BLaER1 treated with 17β-estradiol and CSF1 and Interleukin-3, amounts not matched to agents 10 nM and 100 nM (cell line): ENCODE measurements around the gene GATA2.

Source experiments
- H3K27ac ChIP-seq, 11 experiments: shearing (Covaris generic); formaldehyde crosslinking; 2 replicates each; pipeline ENCODE4 v1.8.1; 2022
- H3K27me3 ChIP-seq, 11 experiments: shearing (Covaris generic); formaldehyde crosslinking; 2 replicates each; pipeline ENCODE4 v1.8.1; 2022
- H3K36me3 ChIP-seq, 11 experiments: shearing (Covaris generic); formaldehyde crosslinking; 2 replicates each; pipeline ENCODE4 v1.8.1; 2022
- H3K4me1 ChIP-seq, 10 experiments: shearing (Covaris generic); formaldehyde crosslinking; 2 replicates each; pipeline ENCODE4 v1.8.1; 2022
- H3K4me2 ChIP-seq, 11 experiments: shearing (Covaris generic); formaldehyde crosslinking; 2 replicates each; pipeline ENCODE4 v1.8.1; 2022
- H3K4me3 ChIP-seq, 10 experiments: shearing (Covaris generic); formaldehyde crosslinking; 2 replicates each; pipeline ENCODE4 v1.8.1; 2022
- H3K9ac ChIP-seq, 11 experiments: shearing (Covaris generic); formaldehyde crosslinking; 2 replicates each; pipeline ENCODE4 v1.8.1; 2022
- H3K9me3 ChIP-seq, 11 experiments: shearing (Covaris generic); formaldehyde crosslinking; replicated peaks in 1 of 11; 2 replicates each; pipeline ENCODE4 v1.8.1; 2022
- H4K20me1 ChIP-seq, 11 experiments: shearing (Covaris generic); formaldehyde crosslinking; 2 replicates each; pipeline ENCODE4 v1.8.1; 2022
- Cebpa-rat ChIP-seq, 11 experiments: shearing (Covaris generic); IDR thresholded peaks; 2 replicates each; pipeline ENCODE4 v1.8.1; 2022

Gene GATA2

DNA sequence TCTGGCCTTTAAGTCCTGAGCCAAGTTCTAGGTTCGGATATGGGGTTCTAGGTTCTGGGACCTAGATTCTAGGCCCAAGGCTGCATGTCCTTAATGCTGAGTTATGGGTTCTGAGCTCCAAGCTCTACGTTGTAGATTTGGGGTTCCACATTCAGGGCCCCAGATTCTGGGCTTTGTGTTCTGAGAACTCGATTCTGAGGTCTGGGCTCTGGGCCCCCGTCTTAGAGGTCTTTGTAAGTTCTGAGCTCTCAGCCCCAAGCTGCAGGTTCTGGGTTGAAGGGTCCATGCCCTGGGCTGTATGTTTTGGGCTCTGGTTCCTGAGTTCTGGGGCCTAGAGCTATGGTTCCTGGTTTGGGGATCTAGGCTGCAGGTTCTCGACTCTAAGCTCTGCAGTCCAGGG, 16.3 kb downstream of the GATA2 start:
- Histone ChIP-seq H3K36me3 (no peaks in the 10 kb centered on the region), H3K4me2 (peak overlapping the region in 2 of 11 experiments; percentile 8 to 19; a peak in 1 of 22 replicates), H4K20me1 (peaks cover 0 to 23% (median 0%) of the 10 kb centered on the region in 11 experiments; a peak in 5 of 22 replicates), H3K9ac (no peak overlapping the region), H3K4me3 (no peak overlapping the region), H3K27me3 (peaks cover 10 to 35% (median 23%) of the 10 kb centered on the region in 11 experiments), H3K4me1 (peaks cover 0 to 26% (median 17%) of the 10 kb centered on the region in 10 experiments; a peak in 17 of 20 replicates), H3K27ac (no peak overlapping the region), H3K9me3 (no peaks in the 10 kb centered on the region)
- no peak for TF ChIP-seq Cebpa-rat (IDR thresholded peaks at IDR 0.05)

DNA sequence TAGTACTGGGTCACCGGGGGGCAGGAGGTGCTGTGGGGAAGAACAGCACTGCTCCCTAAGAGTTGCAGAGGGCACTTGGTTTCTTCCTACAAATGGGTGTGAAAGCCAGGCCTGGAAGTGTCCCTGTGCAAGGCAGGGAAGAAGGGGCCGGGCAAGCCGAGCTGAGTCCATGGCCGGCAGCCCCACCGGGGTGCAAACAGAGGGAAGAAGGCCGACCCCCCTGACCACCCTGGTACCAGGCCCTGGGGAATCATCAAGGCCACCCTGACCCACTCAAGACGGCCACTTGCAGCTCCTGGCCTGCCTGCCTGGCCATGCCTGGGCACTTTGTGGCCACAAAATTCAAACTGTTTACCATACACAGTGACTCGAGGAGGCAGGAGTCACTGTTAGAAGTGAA, 17.6 kb downstream of the GATA2 start:
- Histone ChIP-seq H3K4me1 (peaks cover 0 to 13% (median 8%) of the 10 kb centered on the region in 10 experiments; a peak in 12 of 20 replicates), H4K20me1 (peaks cover 0 to 18% (median 0%) of the 10 kb centered on the region in 11 experiments; a peak in 4 of 22 replicates), H3K9me3 (no peaks in the 10 kb centered on the region), H3K9ac (no peak overlapping the region), H3K36me3 (no peaks in the 10 kb centered on the region), H3K4me3 (no peak overlapping the region), H3K27ac (no peak overlapping the region), H3K27me3 (peaks cover 0 to 22% (median 10%) of the 10 kb centered on the region in 11 experiments; a peak in 18 of 22 replicates), H3K4me2 (no peak overlapping the region)
- no peak for TF ChIP-seq Cebpa-rat (IDR thresholded peaks at IDR 0.05)

DNA sequence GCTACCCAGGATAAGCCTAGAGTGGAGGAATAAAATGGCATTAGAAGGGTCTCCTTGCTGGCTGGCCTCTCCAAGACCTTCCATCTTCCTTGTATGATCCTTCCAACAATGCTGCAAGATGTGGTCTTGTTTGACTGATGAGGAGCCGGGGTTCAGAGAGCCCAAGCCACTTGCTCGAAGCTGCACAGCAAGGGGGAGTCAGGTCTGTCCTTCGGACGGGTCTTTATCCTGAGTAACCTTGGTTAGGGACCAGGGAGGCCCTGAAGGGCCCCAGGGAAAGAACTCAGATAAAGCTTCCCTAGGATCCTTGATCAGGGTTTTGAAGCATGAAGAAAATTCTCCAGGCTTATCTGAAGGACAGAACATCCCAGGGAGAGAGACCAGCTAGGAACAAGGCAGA, 19.3 kb downstream of the GATA2 start:
- Histone ChIP-seq H3K27ac (no peak overlapping the region), H3K4me2 (no peak overlapping the region), H3K4me3 (no peak overlapping the region), H3K27me3 (peaks cover 0 to 8% (median 0%) of the 10 kb centered on the region in 11 experiments; a peak in 4 of 22 replicates), H4K20me1 (peaks cover 0 to 17% (median 0%) of the 10 kb centered on the region in 11 experiments; a peak in 2 of 22 replicates), H3K36me3 (no peaks in the 10 kb centered on the region), H3K4me1 (peaks cover 8 to 17% (median 14%) of the 10 kb centered on the region in 10 experiments; a peak in 19 of 20 replicates), H3K9ac (no peak overlapping the region), H3K9me3 (no peaks in the 10 kb centered on the region)
- TF ChIP-seq Cebpa-rat (IDR thresholded peaks at IDR 0.05), result no peak

DNA sequence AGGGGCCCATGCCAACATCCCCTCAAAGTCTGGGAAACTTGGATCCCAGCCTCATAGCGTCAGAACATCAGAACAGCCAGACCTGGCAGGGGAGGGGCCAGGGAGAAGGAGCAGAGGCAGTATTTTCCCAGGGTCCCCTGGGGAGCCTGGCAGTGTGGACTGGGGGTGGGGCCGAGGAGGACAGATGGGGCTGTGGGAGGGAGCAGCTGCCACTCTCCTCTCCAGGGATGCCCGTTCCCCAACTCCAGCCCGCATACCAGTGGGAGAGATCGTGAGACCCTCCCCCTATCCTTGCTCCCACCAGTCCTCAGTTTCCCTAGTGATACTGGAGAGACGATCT, 19.9 kb downstream of the GATA2 start:
- TF ChIP-seq Cebpa-rat (IDR thresholded peaks at IDR 0.05), result no peak
- H3K9ac ChIP-seq, result no peak overlapping the region
- H3K4me3 ChIP-seq, result no peak overlapping the region
- peaks cover 8 to 17% (median 14%) of the 10 kb centered on the region in 10 experiments; a peak in 19 of 20 replicates for H3K4me1 ChIP-seq
- H3K27ac ChIP-seq, result no peak overlapping the region
- peaks cover 0 to 5% (median 0%) of the 10 kb centered on the region in 11 experiments; a peak in 3 of 22 replicates for H3K27me3 ChIP-seq
- H4K20me1 ChIP-seq, result peaks cover 0 to 17% (median 0%) of the 10 kb centered on the region in 11 experiments; a peak in 2 of 22 replicates
- no peaks in the 10 kb centered on the region for H3K36me3 ChIP-seq
- H3K9me3 ChIP-seq, result no peaks in the 10 kb centered on the region
- peak overlapping the region in 7 of 11 experiments; percentile 28 to 52 (median 48); a peak in 12 of 22 replicates for H3K4me2 ChIP-seq

DNA sequence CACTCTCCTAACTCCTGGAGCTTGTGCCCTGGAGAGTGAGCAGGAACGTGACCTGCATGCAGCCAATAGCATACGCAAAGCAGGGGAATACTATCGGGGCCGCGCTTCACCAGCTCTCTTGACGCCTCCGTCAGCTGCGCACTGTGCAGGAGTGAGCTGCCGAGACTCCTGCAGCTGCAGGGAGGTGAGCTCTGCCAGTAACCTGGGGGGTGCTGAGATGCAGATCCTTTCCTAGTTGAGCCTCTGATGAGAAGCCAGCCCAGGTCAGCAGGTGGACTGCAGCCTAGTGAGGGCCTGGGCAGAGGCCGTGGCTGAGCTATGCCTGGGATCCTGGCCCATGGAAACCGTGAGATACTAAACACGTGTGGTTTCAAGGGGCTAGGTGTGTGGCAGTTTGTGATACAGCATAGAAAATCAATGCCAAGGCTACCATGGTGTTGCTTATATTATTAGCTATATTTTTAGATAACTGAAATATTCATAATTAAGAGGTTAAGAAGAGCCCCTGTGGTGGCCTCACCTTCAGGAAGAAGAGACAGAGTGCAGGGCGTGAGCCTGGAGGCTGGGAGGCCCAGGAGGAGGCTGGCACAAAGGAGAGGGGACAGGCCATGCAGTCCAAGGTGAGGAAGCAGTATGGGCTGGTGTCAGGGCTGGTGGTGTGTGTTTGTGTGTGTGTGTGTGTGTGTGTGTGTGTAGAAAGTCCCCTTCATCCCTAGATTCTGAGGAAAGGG, 20.4 kb downstream of the GATA2 start:
- Histone ChIP-seq H3K36me3 (no peaks in the 10 kb centered on the region), H3K4me3 (no peak overlapping the region), H3K4me1 (peaks cover 8 to 17% (median 14%) of the 10 kb centered on the region in 10 experiments; a peak in 19 of 20 replicates), H3K9ac (no peak overlapping the region), H3K27me3 (peaks cover 0 to 5% (median 0%) of the 10 kb centered on the region in 11 experiments; a peak in 2 of 22 replicates), H3K27ac (no peak overlapping the region), H4K20me1 (peaks cover 0 to 17% (median 0%) of the 10 kb centered on the region in 11 experiments; a peak in 2 of 22 replicates), H3K9me3 (no peaks in the 10 kb centered on the region), H3K4me2 (peak overlapping the region in 7 of 11 experiments; percentile 28 to 52 (median 48); a peak in 11 of 22 replicates)
- TF ChIP-seq Cebpa-rat (IDR thresholded peaks at IDR 0.05), result no peak

DNA sequence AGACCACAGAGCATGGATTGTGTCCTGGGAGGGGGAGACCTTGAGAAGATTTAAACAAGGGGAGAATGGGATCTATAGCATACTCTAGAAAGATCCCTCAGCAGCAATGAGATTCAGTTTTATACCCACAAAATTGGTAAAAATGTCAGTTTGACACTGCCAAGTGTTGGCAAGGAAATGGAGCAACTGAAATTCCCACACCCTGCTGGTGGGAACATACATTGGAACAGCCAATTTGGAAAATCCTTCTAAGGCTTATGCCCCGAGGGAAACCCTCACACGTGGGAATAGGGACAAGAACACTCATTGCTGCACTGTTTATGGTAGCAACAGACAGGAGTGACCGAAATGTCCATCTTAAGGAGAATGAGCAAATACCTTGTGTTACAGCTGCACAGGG, 21.3 kb downstream of the GATA2 start:
- TF ChIP-seq Cebpa-rat (IDR thresholded peaks at IDR 0.05), result no peak
- Histone ChIP-seq H3K4me3 (no peak overlapping the region), H3K9ac (no peak overlapping the region), H3K36me3 (no peaks in the 10 kb centered on the region), H4K20me1 (peaks cover 0 to 17% (median 0%) of the 10 kb centered on the region in 11 experiments; a peak in 2 of 22 replicates), H3K4me2 (no peak overlapping the region), H3K4me1 (peaks cover 8 to 17% (median 14%) of the 10 kb centered on the region in 10 experiments; a peak in 19 of 20 replicates), H3K9me3 (no peaks in the 10 kb centered on the region), H3K27ac (no peak overlapping the region), H3K27me3 (peaks cover 0 to 5% (median 0%) of the 10 kb centered on the region in 11 experiments; a peak in 2 of 22 replicates)

DNA sequence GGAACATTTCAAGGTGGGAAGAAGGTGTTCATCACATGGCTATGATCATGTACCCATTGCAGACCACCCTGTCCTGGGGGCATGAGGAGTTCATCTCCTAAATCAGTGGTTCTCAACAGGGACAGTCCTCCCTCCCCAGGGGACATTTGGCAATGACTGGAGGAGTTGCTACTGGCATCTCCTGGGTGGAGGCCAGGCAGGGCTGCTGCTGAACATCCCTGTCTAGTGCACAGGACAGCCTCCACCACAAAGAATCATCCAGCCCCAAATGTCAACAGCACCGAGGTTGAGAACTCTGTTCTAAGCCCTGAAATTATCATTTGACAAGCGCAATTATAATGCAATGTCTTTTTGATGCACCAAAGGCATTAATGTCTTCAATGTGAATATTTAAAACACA, 21.9 kb downstream of the GATA2 start:
- Histone ChIP-seq H3K36me3 (no peaks in the 10 kb centered on the region), H3K27me3 (peaks cover 0 to 5% (median 0%) of the 10 kb centered on the region in 11 experiments; a peak in 2 of 22 replicates), H3K27ac (no peak overlapping the region), H3K4me3 (no peak overlapping the region), H3K9ac (no peak overlapping the region), H3K4me2 (no peak overlapping the region), H3K4me1 (peaks cover 8 to 17% (median 14%) of the 10 kb centered on the region in 10 experiments; a peak in 19 of 20 replicates), H4K20me1 (peaks cover 0 to 19% (median 0%) of the 10 kb centered on the region in 11 experiments; a peak in 3 of 22 replicates), H3K9me3 (no peaks in the 10 kb centered on the region)
- no peak for TF ChIP-seq Cebpa-rat (IDR thresholded peaks at IDR 0.05)

DNA sequence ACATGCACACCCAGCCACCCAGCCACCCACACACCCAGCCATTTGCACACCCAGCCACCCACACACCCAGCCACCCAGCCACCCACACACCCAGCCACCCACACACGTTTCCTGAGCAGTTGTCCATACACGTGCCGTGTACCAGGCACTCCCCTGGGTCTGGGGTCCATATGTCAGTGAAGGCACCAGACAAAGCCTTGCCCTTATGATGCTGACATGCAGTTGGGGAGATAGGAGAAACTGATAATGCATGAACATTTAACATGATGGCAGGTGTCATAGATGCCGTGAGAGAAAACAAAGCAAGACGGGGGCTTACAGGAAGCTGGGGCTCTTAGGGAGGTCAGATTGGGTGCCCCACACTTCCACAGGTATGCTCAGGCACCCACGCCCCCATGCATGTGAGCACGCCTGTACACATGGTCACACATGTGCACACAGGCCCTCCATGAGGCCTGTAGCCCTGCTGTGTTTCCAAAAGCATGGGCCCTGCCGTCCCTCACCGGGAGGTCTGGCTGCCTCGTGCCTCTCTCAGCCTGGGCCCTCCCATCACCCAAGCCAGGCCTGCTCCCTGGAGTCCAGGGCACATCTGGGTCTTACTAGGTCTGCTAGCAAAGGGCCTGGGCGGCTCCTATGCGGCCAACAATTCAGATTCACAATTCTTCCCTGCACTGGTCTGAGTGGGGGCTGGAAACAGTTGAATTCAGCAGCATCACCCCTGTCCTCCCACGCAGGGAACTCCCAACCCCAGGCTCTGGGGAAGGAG, 22.7 kb downstream of the GATA2 start:
- H3K9me3 ChIP-seq, result no peaks in the 10 kb centered on the region
- peaks cover 0 to 15% (median 0%) of the 10 kb centered on the region in 11 experiments; a peak in 3 of 22 replicates for H4K20me1 ChIP-seq
- H3K27ac ChIP-seq, result no peak overlapping the region
- no peak overlapping the region for H3K4me3 ChIP-seq
- H3K27me3 ChIP-seq, result peaks cover 0 to 3% (median 0%) of the 10 kb centered on the region in 11 experiments; a peak in 2 of 22 replicates
- TF ChIP-seq Cebpa-rat (IDR thresholded peaks at IDR 0.05), result no peak
- H3K4me1 ChIP-seq, result peaks cover 8 to 17% (median 14%) of the 10 kb centered on the region in 10 experiments; a peak in 19 of 20 replicates
- no peak overlapping the region for H3K9ac ChIP-seq
- no peaks in the 10 kb centered on the region for H3K36me3 ChIP-seq
- no peak overlapping the region for H3K4me2 ChIP-seq
